ENCODE data around the gene PITRM1.

The PITRM1 gene

DNA sequence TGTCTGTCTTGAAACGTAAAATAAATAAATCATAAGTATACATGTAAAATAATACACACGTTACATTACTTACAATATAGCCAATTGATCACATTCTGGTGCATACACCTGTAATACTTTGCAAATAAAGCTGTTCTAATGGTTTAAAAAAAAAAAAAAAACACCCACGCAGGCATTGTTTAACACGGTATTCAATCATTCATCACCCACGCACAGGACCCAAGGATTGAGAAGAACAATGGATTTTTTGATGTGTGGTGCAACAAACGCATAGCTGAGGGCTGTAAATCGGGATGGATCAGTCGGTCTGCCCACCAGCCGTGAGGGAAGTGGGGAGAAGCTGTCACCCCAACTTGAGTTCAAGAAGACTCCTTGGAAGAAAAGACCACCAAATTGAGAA lies 8.7 kb downstream of the PITRM1 start:
- no peak for DNase-seq (ENCODE audit: low spot score)
- TF ChIP-seq, protein P1, sequence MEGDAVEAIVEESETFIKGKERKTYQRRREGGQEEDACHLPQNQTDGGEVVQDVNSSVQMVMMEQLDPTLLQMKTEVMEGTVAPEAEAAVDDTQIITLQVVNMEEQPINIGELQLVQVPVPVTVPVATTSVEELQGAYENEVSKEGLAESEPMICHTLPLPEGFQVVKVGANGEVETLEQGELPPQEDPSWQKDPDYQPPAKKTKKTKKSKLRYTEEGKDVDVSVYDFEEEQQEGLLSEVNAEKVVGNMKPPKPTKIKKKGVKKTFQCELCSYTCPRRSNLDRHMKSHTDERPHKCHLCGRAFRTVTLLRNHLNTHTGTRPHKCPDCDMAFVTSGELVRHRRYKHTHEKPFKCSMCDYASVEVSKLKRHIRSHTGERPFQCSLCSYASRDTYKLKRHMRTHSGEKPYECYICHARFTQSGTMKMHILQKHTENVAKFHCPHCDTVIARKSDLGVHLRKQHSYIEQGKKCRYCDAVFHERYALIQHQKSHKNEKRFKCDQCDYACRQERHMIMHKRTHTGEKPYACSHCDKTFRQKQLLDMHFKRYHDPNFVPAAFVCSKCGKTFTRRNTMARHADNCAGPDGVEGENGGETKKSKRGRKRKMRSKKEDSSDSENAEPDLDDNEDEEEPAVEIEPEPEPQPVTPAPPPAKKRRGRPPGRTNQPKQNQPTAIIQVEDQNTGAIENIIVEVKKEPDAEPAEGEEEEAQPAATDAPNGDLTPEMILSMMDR (IDR thresholded peaks at IDR 0.05; ENCODE audit: extremely low read depth, missing control alignments), result no peak

DNA sequence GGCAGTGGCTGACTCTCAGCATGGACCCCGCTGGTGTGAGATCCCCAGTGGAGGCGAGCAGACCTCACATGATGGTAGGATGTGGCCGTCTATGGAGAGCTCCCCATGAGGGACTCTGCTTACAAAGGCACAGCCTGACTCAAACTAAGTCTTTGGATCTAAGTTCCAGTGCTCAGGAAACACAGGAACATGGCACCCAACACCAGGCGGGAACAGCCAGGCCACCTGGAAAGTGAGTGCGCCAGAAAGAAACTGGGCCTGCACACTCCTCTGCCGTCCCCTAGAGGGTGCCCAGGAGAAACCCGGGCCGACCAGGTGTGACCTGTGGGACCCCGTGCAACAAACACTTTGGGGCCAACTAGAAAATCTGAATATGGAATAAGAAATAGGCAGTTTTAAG lies 10.0 kb downstream of the PITRM1 start:
- DNase-seq (ENCODE audit: low spot score), result no peak
- TF ChIP-seq, protein P1 (IDR thresholded peaks at IDR 0.05; ENCODE audit: extremely low read depth, missing control alignments), result no peak

DNA sequence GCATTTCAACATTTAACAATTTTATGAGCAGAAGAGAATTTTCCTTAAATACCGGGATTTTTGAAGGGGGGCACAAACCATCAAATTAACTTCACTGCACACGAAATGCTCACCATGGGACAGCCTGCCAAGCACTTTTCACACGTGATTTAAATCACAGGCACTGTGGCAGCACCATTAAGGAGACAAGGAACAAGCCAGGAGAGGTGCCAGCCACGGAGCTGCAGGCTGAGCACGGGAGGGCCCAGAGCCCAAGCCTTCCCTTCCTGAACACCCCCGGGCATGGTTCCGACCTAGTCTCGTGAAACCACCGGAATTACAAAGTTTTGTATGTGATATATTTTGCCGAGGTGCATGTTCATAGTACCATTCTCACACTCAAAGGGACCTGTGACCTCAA lies 13.4 kb downstream of the PITRM1 start:
- no peak for DNase-seq (ENCODE audit: low spot score)
- TF ChIP-seq, protein P1 (IDR thresholded peaks at IDR 0.05; ENCODE audit: extremely low read depth, missing control alignments), result no peak

DNA sequence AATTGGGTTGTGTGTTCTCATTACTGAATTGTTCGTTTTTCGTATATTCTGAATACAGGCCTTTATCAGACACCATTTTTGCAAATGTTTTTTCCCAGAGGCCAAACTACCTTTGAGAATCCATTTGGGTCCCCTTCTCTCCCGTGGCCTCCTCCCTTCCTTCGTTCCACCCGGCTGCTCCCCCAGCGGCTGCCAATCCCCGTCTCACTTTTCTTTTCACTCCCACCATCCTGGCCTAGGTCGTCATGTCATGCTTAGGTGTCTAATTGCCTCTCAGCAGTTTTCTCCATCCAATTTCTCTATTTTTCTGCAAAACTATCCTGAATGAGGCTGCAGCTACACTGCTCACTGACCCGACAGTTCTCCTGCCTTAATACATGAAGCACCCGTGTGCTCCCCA lies 17.9 kb downstream of the PITRM1 start:
- TF ChIP-seq, protein P1 (IDR thresholded peaks at IDR 0.05; ENCODE audit: extremely low read depth, missing control alignments), result no peak
- DNase-seq (ENCODE audit: low spot score), result no peak

DNA sequence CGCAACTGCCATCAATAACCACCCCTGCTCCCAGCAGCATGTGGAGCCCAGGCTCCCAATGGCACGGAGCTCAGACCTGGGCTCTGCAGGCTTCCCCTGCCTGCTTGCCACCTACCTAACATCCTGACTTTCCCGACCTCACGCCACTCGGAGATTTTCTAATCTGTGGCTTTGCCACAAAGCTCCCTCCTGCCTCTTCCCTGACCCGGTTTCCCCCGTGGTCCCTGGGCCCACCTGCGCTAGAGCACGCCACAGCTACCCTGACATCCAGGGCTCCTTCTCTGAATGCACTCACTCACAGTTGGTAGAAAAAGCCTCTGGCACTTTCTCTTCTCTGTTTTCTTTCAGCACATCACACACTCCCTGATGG lies 20.0 kb downstream of the PITRM1 start:
- TF ChIP-seq, protein P1 (IDR thresholded peaks at IDR 0.05; ENCODE audit: extremely low read depth, missing control alignments), result no peak
- DNase-seq (ENCODE audit: low spot score), result no peak

DNA sequence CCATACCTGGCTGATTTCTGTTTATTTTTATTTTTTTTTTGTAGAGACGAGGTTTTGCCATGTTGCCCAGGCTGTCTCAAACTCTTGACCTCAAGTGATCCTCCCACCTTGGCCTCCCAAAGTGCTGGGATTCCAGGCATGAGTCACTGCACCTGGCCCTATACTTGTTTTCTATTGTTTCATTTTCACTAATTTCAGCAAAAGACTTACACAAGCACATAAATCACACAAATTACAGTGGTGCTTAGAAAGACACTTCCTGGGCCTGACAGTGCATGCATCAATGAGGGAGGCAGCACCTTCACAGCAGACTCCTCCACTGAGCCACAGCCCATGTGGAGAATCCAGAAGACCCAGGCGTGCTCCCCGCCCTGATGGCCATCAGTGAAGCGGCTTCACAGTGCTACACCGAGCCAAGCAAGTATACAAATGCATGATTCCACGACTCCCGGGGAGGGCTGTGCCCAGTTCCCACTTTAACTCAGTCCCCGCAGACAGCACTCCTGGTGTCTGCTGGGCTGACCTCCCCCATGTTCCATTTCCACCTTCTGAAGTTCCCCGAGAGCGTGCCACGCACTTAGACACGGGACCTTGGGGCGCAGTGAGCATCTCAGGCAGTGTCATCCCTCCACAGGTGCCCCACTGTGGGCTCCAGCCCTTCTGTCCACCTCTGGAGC lies 20.6 kb downstream of the PITRM1 start:
- DNase-seq (ENCODE audit: low spot score), result no peak
- TF ChIP-seq, protein P1 (IDR thresholded peaks at IDR 0.05; ENCODE audit: extremely low read depth, missing control alignments), result no peak

DNA sequence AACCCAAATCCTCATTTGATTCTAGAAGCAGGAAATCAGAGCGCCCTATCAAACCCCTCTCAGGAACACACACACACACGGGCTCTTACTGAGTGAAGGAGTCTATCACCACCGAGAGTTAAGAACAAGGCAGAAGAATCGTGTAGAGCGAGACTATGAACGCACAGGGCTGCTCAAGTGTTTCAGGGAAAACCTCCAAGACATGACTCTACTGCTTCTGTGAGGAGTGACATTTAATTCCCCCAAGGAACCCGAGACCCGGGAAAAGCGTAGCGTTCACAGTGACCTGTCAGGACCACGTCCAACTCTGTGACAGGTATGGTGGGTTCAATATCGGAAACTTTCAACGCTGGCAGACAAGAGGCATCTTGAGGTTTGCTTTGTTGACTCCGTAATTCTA lies 21.6 kb downstream of the PITRM1 start:
- TF ChIP-seq, protein P1 (IDR thresholded peaks at IDR 0.05; ENCODE audit: extremely low read depth, missing control alignments), result no peak
- DNase-seq (ENCODE audit: low spot score), result no peak
